TTC549 (cell line): Measurements from ENCODE around the gene BCL11B.

ENCODE experiments used
- FAIRE-seq: peaks from 2 replicates; lab custom pipeline; 2012; peaks lifted over from hg19 to GRCh38; lab: Jason Lieb, UNC

BCL11B gene

GRCh38 chr14:99217066-99217955, 54.7 kb downstream of the BCL11B start:
- no peak for FAIRE-seq

GRCh38 chr14:99216191-99216590, 55.8 kb downstream of the BCL11B start:
- no peak for FAIRE-seq

DNA sequence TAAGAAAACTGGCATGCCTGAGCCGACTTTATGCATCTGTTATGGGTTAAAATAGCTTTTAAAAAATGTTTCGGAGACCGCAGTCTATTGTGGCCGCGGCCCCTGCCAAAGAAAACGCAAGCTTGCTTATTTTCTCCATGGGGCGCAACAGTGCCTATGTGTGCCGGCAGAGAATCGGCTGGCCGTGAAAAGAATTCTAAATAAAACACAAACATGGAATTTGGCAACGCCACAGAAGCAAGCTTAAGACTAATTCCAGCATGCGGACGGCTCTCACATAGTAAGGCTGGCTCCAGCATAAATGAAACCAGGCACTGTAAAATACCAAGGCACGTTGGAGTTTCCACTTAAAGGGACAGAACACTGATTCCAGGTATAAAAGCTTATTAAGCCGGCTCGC, 56.7 kb downstream of the BCL11B start:
- FAIRE-seq = no peak

GRCh38 chr14:99214701-99215100, 57.3 kb downstream of the BCL11B start:
- no peak for FAIRE-seq

DNA sequence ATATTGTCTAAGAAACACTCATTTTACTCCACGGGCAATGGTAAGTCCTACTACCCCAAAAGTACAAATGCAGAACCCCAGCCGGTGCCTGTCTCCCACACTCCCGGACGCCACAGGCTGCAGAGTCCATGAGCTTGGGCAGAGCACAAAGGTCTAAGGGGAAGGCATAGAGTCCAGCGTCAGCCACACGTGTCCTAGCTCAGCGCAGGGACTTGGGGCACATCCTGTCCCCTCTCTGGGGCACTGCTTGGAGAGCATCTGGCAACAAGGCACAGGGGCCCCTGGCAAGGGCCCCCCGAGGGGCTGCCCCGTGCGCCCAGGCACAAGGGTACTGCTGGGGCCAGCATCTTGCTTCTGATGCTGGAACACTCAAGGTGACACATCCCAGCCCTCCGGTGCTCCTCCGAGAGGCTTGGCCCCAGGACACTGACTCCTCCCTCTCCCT, 58.4 kb downstream of the BCL11B start:
- no peak for FAIRE-seq

DNA sequence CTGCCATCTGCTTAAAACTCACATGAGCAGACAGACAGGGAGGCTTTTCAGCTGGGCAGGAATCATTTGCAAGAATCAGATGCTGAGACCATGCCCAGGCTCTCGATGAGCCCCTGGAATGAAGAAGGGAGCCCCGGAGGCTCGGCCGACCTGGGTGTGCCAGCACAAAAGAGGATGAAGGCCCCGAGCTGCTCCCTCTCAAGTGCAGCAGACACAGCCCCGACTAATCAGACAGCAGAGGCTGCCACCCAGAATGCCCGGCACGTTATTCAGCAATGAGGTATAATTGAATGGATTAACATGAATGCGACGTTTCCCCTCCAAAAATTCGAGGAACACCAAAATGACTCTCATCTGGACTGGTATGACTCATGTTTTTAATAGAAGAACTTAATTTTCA, 58.9 kb downstream of the BCL11B start:
- FAIRE-seq = no peak

DNA sequence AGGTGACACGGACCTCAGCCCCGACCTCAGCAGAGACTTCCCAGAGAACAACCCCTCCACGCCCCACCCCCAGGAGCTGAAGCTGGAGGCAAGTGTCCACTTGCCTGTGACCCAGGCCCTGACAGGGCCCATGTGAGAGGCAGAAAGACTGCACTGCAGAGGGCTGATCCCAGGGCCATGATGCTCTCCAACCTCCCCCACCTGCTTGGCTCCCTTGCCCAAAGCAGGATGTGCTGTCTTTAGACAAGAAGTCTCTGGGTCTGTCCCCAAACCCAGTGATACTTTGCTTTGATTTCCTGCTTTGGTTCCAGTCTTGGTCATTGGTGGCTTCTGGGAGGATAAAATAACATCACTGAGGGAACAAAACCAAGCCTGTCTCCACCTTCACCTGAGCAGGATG, 59.4 kb downstream of the BCL11B start:
- FAIRE-seq = no peak

DNA sequence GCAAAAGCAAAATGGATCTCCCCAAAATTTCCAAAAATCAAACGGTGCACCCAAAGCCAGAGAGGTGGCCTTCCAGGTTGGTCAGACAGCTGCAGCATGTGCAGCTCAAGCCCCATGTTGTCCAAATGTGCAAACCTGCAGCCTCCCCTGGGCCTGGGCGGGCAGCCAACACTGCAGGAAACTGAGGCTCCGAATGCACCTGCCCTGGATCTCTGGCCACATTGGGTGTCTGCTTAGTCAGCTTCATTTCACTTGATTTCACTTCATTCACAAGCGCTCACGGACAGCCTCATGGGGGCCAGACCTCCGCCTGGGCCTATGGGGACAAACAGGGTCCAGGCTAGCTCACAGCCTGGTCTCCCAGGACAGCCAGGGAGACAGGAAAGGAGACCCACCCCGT, 59.8 kb downstream of the BCL11B start:
- FAIRE-seq = no peak

- no peak for FAIRE-seq
Measured at GRCh38 chr14:99211410-99211809, 60.6 kb downstream of the BCL11B start.

- no peak for FAIRE-seq
Measured at GRCh38 chr14:99210333-99210732, 61.7 kb downstream of the BCL11B start.

DNA sequence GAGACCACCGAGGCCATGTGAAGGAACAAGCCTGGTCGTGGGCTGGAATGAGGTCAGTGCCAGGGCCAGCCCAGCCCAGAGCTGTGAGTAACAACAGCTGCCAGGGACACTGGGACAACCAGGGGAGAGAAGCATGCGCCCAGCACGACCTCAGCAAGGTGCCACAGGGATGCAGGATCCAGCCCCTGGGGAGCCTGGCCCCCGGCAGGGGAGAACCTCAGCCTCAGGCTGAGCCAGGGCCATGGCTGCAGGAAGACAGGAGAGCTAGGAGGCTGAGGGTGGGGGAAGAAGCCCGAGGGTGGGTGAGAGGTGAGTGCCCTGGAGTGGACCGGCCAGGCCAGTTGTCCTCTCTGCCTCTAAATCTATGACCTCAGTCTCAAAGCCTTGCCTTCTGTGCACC, 62.6 kb downstream of the BCL11B start:
- no peak for FAIRE-seq

- no peak for FAIRE-seq
Measured at GRCh38 chr14:99208318-99208717, 63.7 kb downstream of the BCL11B start.

DNA sequence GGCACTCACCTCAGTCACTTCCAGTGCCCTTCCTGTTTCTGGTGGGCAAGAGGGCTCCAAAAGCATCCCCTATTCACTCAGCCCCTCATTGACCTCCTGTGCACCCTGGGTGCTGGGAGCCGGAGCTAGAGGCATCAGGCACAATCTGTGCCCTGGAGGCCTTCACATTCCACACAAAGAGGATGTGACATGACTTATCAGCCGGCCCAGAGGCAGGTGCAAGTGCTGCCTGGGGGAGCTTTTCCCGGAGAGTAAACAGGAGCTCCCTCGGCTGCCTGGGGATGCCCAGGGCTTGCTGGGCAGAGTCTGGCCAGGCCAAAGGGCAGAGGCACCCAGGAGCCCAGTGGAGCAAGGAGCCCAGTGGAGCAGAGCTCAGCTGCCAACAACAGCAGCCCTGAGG, 64.5 kb downstream of the BCL11B start:
- no peak for FAIRE-seq

- no peak for FAIRE-seq
Measured at GRCh38 chr14:99206090-99206489, 65.9 kb downstream of the BCL11B start.

DNA sequence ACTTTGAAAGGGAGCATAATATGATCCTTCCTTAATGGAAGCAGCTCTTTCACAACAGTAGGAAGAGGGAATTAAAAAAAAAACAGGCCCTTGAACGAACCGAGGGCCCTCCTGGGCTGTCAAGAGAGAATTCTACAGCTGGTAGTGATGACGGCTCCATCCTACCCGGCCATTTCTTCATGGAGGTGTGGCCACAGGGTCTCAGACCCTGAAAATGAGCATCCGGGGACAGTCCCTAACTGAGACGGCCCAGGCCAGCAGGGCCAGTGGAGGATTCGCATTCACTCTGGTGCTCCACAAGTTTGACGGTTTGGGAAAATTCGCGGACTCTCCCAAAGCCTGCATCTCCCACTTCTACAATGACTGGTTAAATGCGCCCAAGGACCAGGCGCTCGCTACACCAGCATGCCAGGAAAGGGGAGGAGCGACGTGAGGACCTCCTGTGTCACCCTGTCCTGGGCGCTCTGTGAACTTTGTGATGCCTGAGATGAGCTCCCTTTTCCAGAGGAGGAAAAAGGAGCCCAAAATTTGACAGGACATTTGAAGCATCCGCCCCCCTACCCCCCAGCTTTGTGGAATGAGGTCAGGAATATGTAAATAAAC, 66.8 kb downstream of the BCL11B start:
- FAIRE-seq = no peak

DNA sequence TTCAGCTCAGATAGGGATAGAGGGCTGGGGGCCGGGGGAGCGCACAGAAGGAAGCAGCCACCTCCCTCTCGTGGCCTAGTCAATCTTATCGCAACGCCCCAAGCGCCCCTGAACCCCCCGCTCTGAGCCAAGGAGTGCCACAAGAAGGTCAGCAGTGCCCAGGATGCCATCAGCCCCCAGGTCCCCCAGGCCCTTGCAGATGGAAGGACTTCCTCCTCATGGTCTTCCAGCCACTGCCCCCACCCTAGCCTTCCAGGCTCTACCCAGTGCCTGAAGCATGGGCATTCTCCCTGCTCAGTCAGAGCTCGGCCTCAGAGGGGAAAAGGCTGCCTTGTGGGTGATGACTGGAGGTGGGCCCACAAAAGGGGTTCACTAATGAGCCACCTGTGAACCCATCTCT, 68.2 kb downstream of the BCL11B start:
- no peak for FAIRE-seq

DNA sequence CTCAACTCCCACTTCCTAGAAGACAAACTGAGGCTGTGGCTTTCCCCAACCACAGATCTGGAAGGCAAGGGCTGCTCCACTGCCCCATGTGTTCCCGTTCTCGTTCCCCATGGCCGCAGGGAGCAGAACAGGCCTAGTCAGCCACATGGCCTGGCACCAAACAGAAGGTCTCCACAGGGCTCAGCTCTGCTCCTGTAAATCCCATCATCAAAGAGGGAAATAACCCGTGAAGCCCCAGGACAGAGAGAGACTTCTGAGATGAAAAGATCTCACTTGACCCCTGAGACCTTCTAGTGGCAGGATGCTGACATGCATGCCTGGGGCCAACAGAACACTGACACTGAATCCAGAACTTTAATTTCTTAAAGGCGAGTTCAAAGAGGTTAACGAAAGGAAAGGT, 68.9 kb downstream of the BCL11B start:
- no peak for FAIRE-seq

DNA sequence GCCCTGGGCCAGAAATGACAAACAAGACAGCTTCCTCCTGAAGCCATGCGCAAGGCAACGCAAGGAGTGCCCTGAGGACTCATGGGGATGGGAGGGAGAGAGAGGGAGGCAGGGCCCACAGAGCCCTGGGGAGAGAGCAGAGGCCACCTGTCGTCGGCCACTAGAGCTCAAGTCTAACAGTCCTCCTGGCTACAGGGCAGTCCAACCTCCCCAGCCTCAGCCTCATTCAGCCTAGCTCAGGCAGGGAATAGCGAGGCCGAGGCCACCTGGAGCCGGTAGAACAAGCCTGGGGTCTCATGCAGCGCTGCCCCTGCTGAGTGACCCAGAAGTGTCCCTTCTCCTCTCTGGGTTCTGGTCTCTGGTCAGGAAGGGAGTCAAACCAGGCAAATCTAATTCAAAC, 69.5 kb downstream of the BCL11B start:
- FAIRE-seq = no peak

GRCh38 chr14:99201351-99202073, 70.5 kb downstream of the BCL11B start:
- FAIRE-seq = no peak

DNA sequence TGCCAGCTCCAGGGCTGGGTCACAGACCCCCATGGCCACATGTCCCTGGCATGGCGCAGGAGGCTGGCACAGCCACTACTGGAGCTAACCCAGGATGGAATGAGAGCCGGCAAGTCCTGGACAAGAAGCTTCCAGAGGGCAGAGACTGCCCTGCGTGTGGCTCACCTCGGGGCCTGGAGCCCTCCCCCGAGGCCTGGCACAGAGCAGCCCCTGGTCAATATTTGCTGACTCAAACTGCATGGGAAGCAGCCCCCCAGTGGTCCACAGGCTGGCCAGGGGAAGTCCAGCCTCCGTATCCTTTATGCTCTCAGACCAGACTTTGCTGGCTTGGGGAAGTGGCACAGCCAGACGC, 71.4 kb downstream of the BCL11B start:
- FAIRE-seq = no peak

DNA sequence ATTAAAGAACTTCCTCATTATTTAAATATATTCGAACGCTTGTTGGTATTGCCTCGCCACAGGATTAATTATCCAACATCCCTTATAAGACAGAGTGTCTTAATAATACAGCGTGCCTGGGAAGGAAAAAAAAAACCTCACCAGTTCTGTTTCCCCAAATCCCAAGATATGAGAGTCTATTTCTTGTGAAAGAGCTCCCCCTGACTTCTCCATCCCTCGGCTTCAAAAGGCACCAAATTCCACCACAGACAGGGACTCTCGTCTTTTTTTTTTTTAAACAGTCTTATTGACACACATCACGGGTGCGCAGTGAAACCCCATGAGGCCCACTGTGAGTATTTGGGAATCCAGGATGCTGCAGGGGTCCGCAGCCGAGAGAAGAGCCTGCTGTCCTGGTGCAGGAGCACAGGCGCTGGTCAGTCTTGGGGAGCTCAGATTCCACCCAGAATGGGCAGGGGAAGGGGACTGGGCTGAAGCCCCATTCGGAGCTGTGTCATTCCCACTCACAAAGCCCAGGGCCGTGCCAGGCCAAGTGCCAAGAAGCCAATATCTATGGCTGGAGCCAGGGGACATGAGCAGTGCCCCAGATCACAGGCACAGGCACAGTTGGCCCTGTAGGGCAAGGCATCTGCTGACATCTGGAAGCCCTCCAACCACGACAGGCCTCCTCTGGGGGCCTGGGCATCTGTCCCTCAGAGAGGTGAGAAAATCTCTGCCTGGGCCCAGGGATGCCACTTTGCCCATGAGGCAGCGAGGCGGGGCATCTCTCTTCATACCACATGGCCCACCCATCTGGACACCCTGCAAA, 71.9 kb downstream of the BCL11B start:
- FAIRE-seq = no peak

DNA sequence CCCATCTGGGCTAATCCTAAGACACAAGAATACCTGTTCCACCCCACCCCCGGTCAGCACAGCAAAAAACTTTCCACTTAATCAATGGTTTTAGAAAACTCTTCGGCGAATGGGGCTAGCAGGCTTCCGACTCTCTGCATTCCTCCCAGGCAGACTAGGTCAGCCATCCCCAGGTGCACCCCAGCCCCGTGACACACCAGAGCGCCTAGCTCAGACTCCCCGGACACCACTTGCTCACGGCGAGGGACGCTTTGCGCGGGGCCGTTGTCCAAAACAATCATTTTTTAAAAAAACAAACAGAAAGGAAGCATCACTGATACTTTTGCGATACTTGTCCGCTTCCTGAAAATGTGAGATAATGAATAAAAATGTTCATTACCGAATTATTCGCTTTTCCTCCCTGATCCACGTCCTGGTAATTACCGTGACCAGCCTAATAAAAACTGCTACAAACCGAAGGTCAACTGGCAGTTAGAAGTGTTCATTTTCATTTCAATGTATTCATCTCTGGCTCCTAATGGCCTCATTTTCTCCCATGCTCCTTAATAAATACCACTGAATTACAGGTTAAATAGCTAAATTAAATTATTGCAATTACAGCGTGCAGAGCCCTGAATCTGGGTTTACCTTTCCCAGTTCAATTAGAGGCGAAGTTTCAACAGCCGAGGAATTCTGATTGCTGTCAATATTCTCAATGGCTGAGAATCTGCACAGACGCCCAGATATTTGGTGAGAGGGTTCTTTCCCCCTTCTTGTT, 73.1 kb downstream of the BCL11B start:
- no peak for FAIRE-seq
